ENCODE measurements around the gene EFHC1.

- TF ChIP-seq CTCF (IDR thresholded peaks at IDR 0.05; ENCODE audit: insufficient read depth, low read length, poor library complexity, severe bottlenecking) (no peak), EZH2phosphoT487 (conservative IDR thresholded peaks at IDR 0.05; ENCODE audit: low read length) (no peak)
Measured at GRCh38 chr6:52475307-52475706, 55.2 kb downstream of the EFHC1 start.
